HepG2 (cell line): ENCODE data around the gene IFIT3. TPM values are rescaled to one million over a fixed set of nuclear protein-coding genes. Genes with fewer than 3 reads are reported as not detected.

Experiments used
- ATAC-seq: fragments of 200-7000 bp; cut with Tn5 transposase; 3 replicates; pipeline ENCODE4 v1.9.1; 2020; ENCODE audit warnings: mild to moderate bottlenecking, moderate library complexity
- BruUV-seq: library from RNA; stranded (reverse); fragments of 400-500 nt; replicated peaks from 2 replicates; lab custom pipeline; 2021; lab: Mats Ljungman, UMichigan
- CTCF ChIA-PET: fragments of 300-600 bp; formaldehyde crosslinking; extraction: SDS; loops from one replicate; lab custom pipeline; 2021; ENCODE audit warnings: low total read pairs, inconsistent platforms, low intra/inter-chr PET ratio; lab: Yijun Ruan, JAX
- POLR2A ChIA-PET: fragments of 350-600 bp; sonication (Branson Sonifier 250); formaldehyde crosslinking; loops from one replicate; lab custom pipeline; 2020; ENCODE audit warnings: antibody characterized with exemption, inconsistent platforms; lab: Yijun Ruan, JAX
- DNase-seq: peaks from one replicate; pipeline ENCODE4 v3.0.0-alpha.2; 2015; ENCODE audit warnings: low spot score
- FAIRE-seq: peaks from 3 replicates; lab custom pipeline; 2011; peaks lifted over from hg19 to GRCh38; lab: Jason Lieb, UNC
- H2AFZ ChIP-seq: one replicate; pipeline ENCODE4 v1.6.1; 2011; ENCODE audit warnings: low read length, inconsistent platforms
- H3K27ac ChIP-seq: fragments of 300-600 bp; 3 replicates; pipeline ENCODE4 v1.8.0; 2011; ENCODE audit warnings: mixed run types, mild to moderate bottlenecking, mixed read lengths, low read length, inconsistent platforms; ENCODE audit not compliant: insufficient read depth; ENCODE audit errors: extremely low read length
- H3K27me3 ChIP-seq, 2 experiments: fragments of 200-600 bp in 1 of 2; 2 replicates in 1 of 2; 3 replicates in 1 of 2; pipeline versions ENCODE4 v1.6.0 to v1.8.0; 2011; ENCODE audit warnings: low read length in 2 of 2, mild to moderate bottlenecking in 2 of 2, moderate library complexity in 2 of 2, inconsistent platforms in 1 of 2; ENCODE audit not compliant: insufficient read depth in 2 of 2, control insufficient read depth in 1 of 2
- H3K36me3 ChIP-seq, 2 experiments: fragments of 200-600 bp in 1 of 2; replicated peaks in 1 of 2; 2 replicates in 1 of 2; 3 replicates in 1 of 2; pipeline versions ENCODE4 v1.5.1 to v1.8.0; 2011; ENCODE audit warnings: low read length in 2 of 2, inconsistent platforms in 1 of 2; ENCODE audit not compliant: insufficient read depth in 2 of 2, control insufficient read depth in 1 of 2
- H3K4me1 ChIP-seq: 2 replicates; pipeline ENCODE4 v1.5.1; 2012; ENCODE audit warnings: low read length, inconsistent platforms; ENCODE audit not compliant: insufficient read depth
- H3K4me2 ChIP-seq: 2 replicates; pipeline ENCODE4 v1.6.0; 2011; ENCODE audit warnings: low read depth, low read length, inconsistent platforms
- H3K4me3 ChIP-seq, 3 experiments: fragments of 200-600 bp in 1 of 3; sonication (generic), shearing (Covaris generic) in 1 of 3; replicated peaks in 1 of 3; 2 replicates each; pipeline ENCODE4 v1.5.1; 2011 to 2016; ENCODE audit warnings: low read length in 3 of 3, inconsistent platforms in 2 of 3, low read depth in 2 of 3, mild to moderate bottlenecking in 2 of 3, control low read depth in 1 of 3, mixed read lengths in 1 of 3; ENCODE audit not compliant: insufficient read depth in 1 of 3
- H3K79me2 ChIP-seq: one replicate; pipeline ENCODE4 v1.6.1; 2011; ENCODE audit warnings: low read length, inconsistent platforms; ENCODE audit not compliant: insufficient read depth
- H3K9ac ChIP-seq: 2 replicates; pipeline ENCODE4 v1.6.0; 2011; ENCODE audit warnings: mild to moderate bottlenecking, low read depth, low read length, inconsistent platforms; ENCODE audit not compliant: insufficient read depth
- H3K9me3 ChIP-seq: 2 replicates; pipeline ENCODE4 v1.5.1; 2012; ENCODE audit warnings: mild to moderate bottlenecking, low read length
- H4K20me1 ChIP-seq: 2 replicates; pipeline ENCODE4 v1.6.0; 2011; ENCODE audit warnings: inconsistent platforms, mild to moderate bottlenecking, low read length, moderate library complexity; ENCODE audit not compliant: insufficient read depth
- HOXA7 ChIP-seq: sonication (generic); formaldehyde crosslinking; IDR thresholded peaks from 2 replicates; pipeline ENCODE4 v1.8.1; 2022; ENCODE audit warnings: mild to moderate bottlenecking, missing genetic modification reagents, moderate library complexity
- KAT8 ChIP-seq: IDR thresholded peaks from 2 replicates; pipeline ENCODE4 v1.6.1; 2016; ENCODE audit warnings: missing genetic modification reagents, missing compliant biosample characterization
- MAZ ChIP-seq, 2 experiments: sonication (generic) in 1 of 2; formaldehyde crosslinking in 1 of 2; IDR thresholded peaks; 2 replicates each; pipeline versions ENCODE4 v1.5.0 to v1.6.1; 2012 to 2020; ENCODE audit warnings: low read depth in 2 of 2, mild to moderate bottlenecking in 2 of 2, borderline replicate concordance in 1 of 2, improper control_type of control experiment in 1 of 2, low read length in 1 of 2, missing genetic modification reagents in 1 of 2, moderate library complexity in 1 of 2
- PCBP1 ChIP-seq: fragments of 200-400 bp; formaldehyde crosslinking; IDR thresholded peaks from 2 replicates; pipeline ENCODE4 v1.6.1; 2017; ENCODE audit warnings: mild to moderate bottlenecking, low read depth, low read length, borderline replicate concordance
- PHF5A ChIP-seq: IDR thresholded peaks from one replicate; pipeline ENCODE4 v1.6.1; 2018; ENCODE audit warnings: low read depth, missing genetic modification reagents; ENCODE audit not compliant: unreplicated experiment
- SUZ12 ChIP-seq: fragments of 150-350 bp; IDR thresholded peaks from 2 replicates; pipeline ENCODE4 v1.6.1; 2014; ENCODE audit warnings: low read depth, low read length
- ZMAT3 ChIP-seq: sonication (generic); formaldehyde crosslinking; conservative IDR thresholded peaks from 2 replicates; pipeline ENCODE4 v1.7.0; 2021; ENCODE audit warnings: missing genetic modification reagents
- ZNF230 ChIP-seq: sonication (generic); formaldehyde crosslinking; IDR thresholded peaks from 2 replicates; pipeline ENCODE4 v1.4.0; 2020; ENCODE audit warnings: mild to moderate bottlenecking, missing genetic modification reagents
- ZNF24 ChIP-seq: fragments of 450-650 bp; IDR thresholded peaks from 2 replicates; pipeline ENCODE4 v1.6.1; 2017; ENCODE audit warnings: antibody characterized with exemption, mild to moderate bottlenecking
- ZNF280B ChIP-seq: sonication (generic); formaldehyde crosslinking; IDR thresholded peaks from 2 replicates; pipeline ENCODE4 v1.5.0; 2020; ENCODE audit warnings: missing genetic modification reagents, mild to moderate bottlenecking, borderline replicate concordance
- ZSCAN30 ChIP-seq: sonication (generic); formaldehyde crosslinking; IDR thresholded peaks from 2 replicates; pipeline ENCODE4 v1.5.0; 2020; ENCODE audit warnings: mild to moderate bottlenecking, missing genetic modification reagents
- WGBS: methylation state at CpG from one replicate; pipeline ENCODE4 v1.1.6; 2017; ENCODE audit warnings: low lambda C conversion rate; 5-methylcytosine and 5-hydroxymethylcytosine counted together
- in situ Hi-C: cut with HindIII; loops from 2 replicates; pipeline ENCODE4 v1.10.0; 2017; ENCODE audit warnings: low pct_unique_long_range_greater_than_20kb; ENCODE audit not compliant: extremely low pct_ligation_motif_present
- intact Hi-C: fragments of 100-400 bp; cut with micrococcal nuclease; formaldehyde crosslinking; loops from one replicate; pipeline ENCODE4 v1.10.0; 2022; ENCODE audit not compliant: unreplicated experiment
- polyA plus RNA-seq, 8 experiments: library from polyadenylated mRNA; depleted of rRNA in 3 of 8; stranded (reverse) in 7 of 8; unstranded in 1 of 8; fragments of >200 nt; fragmentation: Illumina TruSeq in 4 of 8; extraction: Trizol in 4 of 8; gene quantifications; 2 replicates each; pipeline versions ENCODE4 v1.2.1 to v1.2.3, GENCODE V29; 2011 to 2016; ENCODE audit warnings: low read depth in 4 of 8, missing spikeins in 1 of 8, mixed read lengths in 1 of 8; ENCODE audit not compliant: insufficient read depth in 1 of 8
- total RNA-seq, 5 experiments: library from RNA; depleted of rRNA; stranded (reverse); fragments of >200 nt; fragmentation: Illumina TruSeq; extraction: Trizol; gene quantifications; 2 replicates each; pipeline ENCODE4 v1.2.3, GENCODE V29; 2016; ENCODE audit warnings: low read depth in 1 of 5
- TF ChIP-seq, protein P1 (sequence below): sonication (generic); formaldehyde crosslinking; IDR thresholded peaks from 2 replicates; pipeline ENCODE4 v1.4.0; 2020; ENCODE audit warnings: mild to moderate bottlenecking, missing genetic modification reagents

The IFIT3 gene
- total and polyA plus RNA-seq, 2 of the 13 experiments (the other 11 are each of a cell fraction or from before 2014, with no cell fraction given), result 0.48 to 3.1 TPM

GRCh38 chr10:89339875-89340274 is 12.1 kb downstream of the IFIT3 start:
- H3K79me2 ChIP-seq, result no peaks in the 10 kb centered on the region
- H2AFZ ChIP-seq, result no peak overlapping the region
- FAIRE-seq (no peak), DNase-seq (no peak), ATAC-seq (no peak)
- CTCF ChIA-PET, result no interaction called here
- H3K4me1 ChIP-seq, result no peaks in the 10 kb centered on the region
- H3K27ac ChIP-seq, result no peak overlapping the region
- in situ Hi-C loops, result no loop called here
- WGBS, result 98% methylated on average over 4 of the region's 4 CpGs
- H3K36me3 ChIP-seq, result 0 out of 5 replicates have a peak, but pooled peaks cover 0 to 3% of the 10 kb centered on the region in 2 experiments
- TF ChIP-seq ZSCAN30 (no peak), ZNF230 (no peak), HOXA7 (CRISPR knock-in tag) (no peak), KAT8 (no peak), PHF5A (CRISPR knock-in tag) (no peak), ZNF24 (no peak), PCBP1 (no peak), MAZ (IDR thresholded peaks at IDR 0.05; ENCODE audit: borderline replicate concordance, low read depth, low read length) (no peak), MAZ (CRISPR knock-in tag; IDR thresholded peaks at IDR 0.05; ENCODE audit: low read depth) (no peak), ZNF280B (CRISPR knock-in tag) (no peak), ZMAT3 (CRISPR knock-in tag) (no peak), SUZ12 (no peak)
- TF ChIP-seq, protein P1, sequence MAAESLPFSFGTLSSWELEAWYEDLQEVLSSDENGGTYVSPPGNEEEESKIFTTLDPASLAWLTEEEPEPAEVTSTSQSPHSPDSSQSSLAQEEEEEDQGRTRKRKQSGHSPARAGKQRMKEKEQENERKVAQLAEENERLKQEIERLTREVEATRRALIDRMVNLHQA (CRISPR knock-in tag), result no peak
- no peaks in the 10 kb centered on the region for H3K9me3 ChIP-seq
- H4K20me1 ChIP-seq, result no peaks in the 10 kb centered on the region
- intact Hi-C loops, result no loop called here
- no peak overlapping the region for H3K9ac ChIP-seq
- H3K4me3 ChIP-seq, result no peak overlapping the region
- BruUV-seq, result no TSS peak
- no peak overlapping the region for H3K4me2 ChIP-seq
- no peaks in the 10 kb centered on the region for H3K27me3 ChIP-seq
- POLR2A ChIA-PET, result no interaction called here
